Liver (tissue), 9 donors: ENCODE data around the gene DAPK1. TPM values are rescaled to one million over a fixed set of nuclear protein-coding genes. Genes with fewer than 3 reads are reported as not detected.

Experiments used
- DNase-seq: peaks from one replicate; pipeline ENCODE4 v3.0.0-alpha.2; 2017; ENCODE audit warnings: low spot score
- H3K27ac ChIP-seq, 2 donors: one replicate each; pipeline ENCODE4 v1.7.0; 2013; ENCODE audit warnings: inconsistent platforms in 2 of 2, low read length in 2 of 2, control low read depth in 1 of 2, low read depth in 1 of 2, mild to moderate bottlenecking in 1 of 2
- H3K27me3 ChIP-seq, 4 donors: one replicate each; pipeline versions ENCODE4 v1.6.1 to v1.7.0; 2013; ENCODE audit warnings: low read length in 3 of 4, inconsistent platforms in 1 of 4, mild to moderate bottlenecking in 1 of 4, moderate library complexity in 1 of 4; ENCODE audit not compliant: control insufficient read depth in 4 of 4, insufficient read depth in 4 of 4
- H3K36me3 ChIP-seq, 4 donors: one replicate each; pipeline versions ENCODE4 v1.6.1 to v1.7.0; 2013; ENCODE audit warnings: low read length in 3 of 4, mild to moderate bottlenecking in 3 of 4, low read depth in 1 of 4, moderate library complexity in 1 of 4; ENCODE audit not compliant: control insufficient read depth in 4 of 4, insufficient read depth in 3 of 4
- H3K4me1 ChIP-seq, 4 donors: one replicate each; pipeline versions ENCODE4 v1.6.1 to v1.7.0; 2013; ENCODE audit warnings: low read length in 3 of 4, mild to moderate bottlenecking in 3 of 4, moderate library complexity in 1 of 4; ENCODE audit not compliant: control insufficient read depth in 4 of 4, insufficient read depth in 4 of 4
- H3K4me3 ChIP-seq, 3 donors: one replicate each; pipeline versions ENCODE4 v1.6.1 to v1.7.0; 2013; ENCODE audit warnings: low read length in 3 of 3, control low read depth in 1 of 3, low read depth in 1 of 3, mild to moderate bottlenecking in 1 of 3
- H3K9ac ChIP-seq, 2 donors: one replicate each; pipeline ENCODE4 v1.7.0; 2013; ENCODE audit warnings: low read length in 2 of 2, mild to moderate bottlenecking in 2 of 2, moderate library complexity in 2 of 2, control low read depth in 1 of 2, low read depth in 1 of 2
- H3K9me3 ChIP-seq, 4 donors: one replicate each; pipeline versions ENCODE4 v1.6.1 to v1.7.0; 2013; ENCODE audit warnings: low read length in 3 of 4; ENCODE audit not compliant: control insufficient read depth in 4 of 4
- ATF3 ChIP-seq: IDR thresholded peaks from 2 replicates; pipeline ENCODE4 v1.6.1; 2016; ENCODE audit warnings: antibody characterized with exemption
- FOXA1 ChIP-seq: IDR thresholded peaks from 2 replicates; pipeline ENCODE4 v1.6.1; 2016; ENCODE audit warnings: antibody characterized with exemption
- FOXA2 ChIP-seq: IDR thresholded peaks from 2 replicates; pipeline ENCODE4 v1.6.1; 2016; ENCODE audit warnings: antibody characterized with exemption
- GABPA ChIP-seq, 2 donors: IDR thresholded peaks in 1 of 2; conservative IDR thresholded peaks in 1 of 2; 2 replicates each; pipeline ENCODE4 v1.6.1; 2016; ENCODE audit warnings: antibody characterized with exemption in 2 of 2, mild to moderate bottlenecking in 1 of 2, moderate library complexity in 1 of 2
- HNF4A ChIP-seq, 2 donors: conservative IDR thresholded peaks; 2 replicates each; pipeline ENCODE4 v1.6.1; 2016; ENCODE audit warnings: antibody characterized with exemption in 2 of 2, mild to moderate bottlenecking in 2 of 2
- HNF4G ChIP-seq: IDR thresholded peaks from 2 replicates; pipeline ENCODE4 v1.6.1; 2016; ENCODE audit warnings: antibody characterized with exemption
- JUND ChIP-seq, 2 donors: IDR thresholded peaks; 2 replicates each; pipeline ENCODE4 v1.6.1; 2016; ENCODE audit warnings: antibody characterized with exemption in 2 of 2
- RAD21 ChIP-seq, 2 donors: IDR thresholded peaks; 2 replicates each; pipeline ENCODE4 v1.6.1; 2016; ENCODE audit warnings: antibody characterized with exemption in 2 of 2, mild to moderate bottlenecking in 2 of 2
- REST ChIP-seq: IDR thresholded peaks from 2 replicates; pipeline ENCODE4 v1.6.1; 2016; ENCODE audit warnings: antibody characterized with exemption, mild to moderate bottlenecking
- RXRA ChIP-seq, 2 donors: IDR thresholded peaks; 2 replicates each; pipeline ENCODE4 v1.6.1; 2017 to 2018; ENCODE audit warnings: antibody characterized with exemption in 2 of 2, mild to moderate bottlenecking in 1 of 2
- TAF1 ChIP-seq: conservative IDR thresholded peaks from 2 replicates; pipeline ENCODE4 v1.6.1; 2016; ENCODE audit warnings: antibody characterized with exemption, mild to moderate bottlenecking
- YY1 ChIP-seq: IDR thresholded peaks from 2 replicates; pipeline ENCODE4 v1.6.1; 2016; ENCODE audit warnings: antibody characterized with exemption, mild to moderate bottlenecking
- WGBS: extraction: QIAGEN DNeasy Blood & Tissue Kit; methylation state at CpG from one replicate; pipeline ENCODE4 v1.1.7; 2013; 5-methylcytosine and 5-hydroxymethylcytosine counted together
- polyA plus RNA-seq, 2 donors: library from polyadenylated mRNA; stranded (reverse) in 1 of 2; unstranded in 1 of 2; fragments of 200-250 nt in 1 of 2; fragments of >200 nt in 1 of 2; fragmentation: Nextera tagmentation in 1 of 2; extraction: Ambion mirVana in 1 of 2; gene quantifications; one replicate each; pipeline versions ENCODE4 v1.2.1 to v1.2.3, GENCODE V29; 2013 to 2015
- total RNA-seq, 2 donors: library from RNA; depleted of rRNA; stranded (reverse); fragments of >200 nt; gene quantifications; one replicate each; pipeline ENCODE4 v1.2.3, GENCODE V29; 2014
- TF ChIP-seq, protein P1 (sequence below): fragments of 150-350 bp; IDR thresholded peaks from 2 replicates; pipeline ENCODE4 v1.5.1; 2017; ENCODE audit warnings: improper control_type of control experiment, low read depth, low read length; ENCODE audit not compliant: missing input control
- TF ChIP-seq, protein P2 (sequence below): IDR thresholded peaks from 2 replicates; pipeline ENCODE4 v1.6.1; 2016; ENCODE audit warnings: antibody characterized with exemption
- donor health status: healthy.
- donor health status: healthy.
- donor health status: healthy.
- donor health status: healthy.
- donor health status: healthy.

DAPK1 gene
- total and polyA plus RNA-seq, 4 donors: 14.0 to 40.8 (median 21.8) TPM

- no peak overlapping the region for H3K27ac ChIP-seq
- no peak overlapping the region for H3K4me3 ChIP-seq
- WGBS: 81% methylated on average over 1 of the region's 1 CpG
- no peak for DNase-seq
- H3K4me1 ChIP-seq: peaks cover 0 to 7% (median under 1%) of the 10 kb centered on the region in 4 donors
- no peak for TF ChIP-seq HNF4G
- no peak for TF ChIP-seq FOXA1
- TF ChIP-seq, protein P1, sequence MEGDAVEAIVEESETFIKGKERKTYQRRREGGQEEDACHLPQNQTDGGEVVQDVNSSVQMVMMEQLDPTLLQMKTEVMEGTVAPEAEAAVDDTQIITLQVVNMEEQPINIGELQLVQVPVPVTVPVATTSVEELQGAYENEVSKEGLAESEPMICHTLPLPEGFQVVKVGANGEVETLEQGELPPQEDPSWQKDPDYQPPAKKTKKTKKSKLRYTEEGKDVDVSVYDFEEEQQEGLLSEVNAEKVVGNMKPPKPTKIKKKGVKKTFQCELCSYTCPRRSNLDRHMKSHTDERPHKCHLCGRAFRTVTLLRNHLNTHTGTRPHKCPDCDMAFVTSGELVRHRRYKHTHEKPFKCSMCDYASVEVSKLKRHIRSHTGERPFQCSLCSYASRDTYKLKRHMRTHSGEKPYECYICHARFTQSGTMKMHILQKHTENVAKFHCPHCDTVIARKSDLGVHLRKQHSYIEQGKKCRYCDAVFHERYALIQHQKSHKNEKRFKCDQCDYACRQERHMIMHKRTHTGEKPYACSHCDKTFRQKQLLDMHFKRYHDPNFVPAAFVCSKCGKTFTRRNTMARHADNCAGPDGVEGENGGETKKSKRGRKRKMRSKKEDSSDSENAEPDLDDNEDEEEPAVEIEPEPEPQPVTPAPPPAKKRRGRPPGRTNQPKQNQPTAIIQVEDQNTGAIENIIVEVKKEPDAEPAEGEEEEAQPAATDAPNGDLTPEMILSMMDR: no peak
- TF ChIP-seq, protein P2, sequence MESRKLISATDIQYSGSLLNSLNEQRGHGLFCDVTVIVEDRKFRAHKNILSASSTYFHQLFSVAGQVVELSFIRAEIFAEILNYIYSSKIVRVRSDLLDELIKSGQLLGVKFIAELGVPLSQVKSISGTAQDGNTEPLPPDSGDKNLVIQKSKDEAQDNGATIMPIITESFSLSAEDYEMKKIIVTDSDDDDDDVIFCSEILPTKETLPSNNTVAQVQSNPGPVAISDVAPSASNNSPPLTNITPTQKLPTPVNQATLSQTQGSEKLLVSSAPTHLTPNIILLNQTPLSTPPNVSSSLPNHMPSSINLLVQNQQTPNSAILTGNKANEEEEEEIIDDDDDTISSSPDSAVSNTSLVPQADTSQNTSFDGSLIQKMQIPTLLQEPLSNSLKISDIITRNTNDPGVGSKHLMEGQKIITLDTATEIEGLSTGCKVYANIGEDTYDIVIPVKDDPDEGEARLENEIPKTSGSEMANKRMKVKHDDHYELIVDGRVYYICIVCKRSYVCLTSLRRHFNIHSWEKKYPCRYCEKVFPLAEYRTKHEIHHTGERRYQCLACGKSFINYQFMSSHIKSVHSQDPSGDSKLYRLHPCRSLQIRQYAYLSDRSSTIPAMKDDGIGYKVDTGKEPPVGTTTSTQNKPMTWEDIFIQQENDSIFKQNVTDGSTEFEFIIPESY: no peak
- TF ChIP-seq RAD21 (IDR thresholded peaks at IDR 0.05): no peak
- no peak for TF ChIP-seq YY1
- TF ChIP-seq FOXA2: no peak
- TF ChIP-seq RXRA (IDR thresholded peaks at IDR 0.05): no peak
- TF ChIP-seq HNF4A (conservative IDR thresholded peaks at IDR 0.05): no peak
- H3K9ac ChIP-seq: no peak overlapping the region
- H3K36me3 ChIP-seq: peaks cover 4 to 52% (median 35%) of the 10 kb centered on the region in 4 donors
- H3K9me3 ChIP-seq: no peaks in the 10 kb centered on the region
- no peaks in the 10 kb centered on the region for H3K27me3 ChIP-seq
Measured at GRCh38 chr9:87661241-87661640, 163.6 kb downstream of the DAPK1 start.

DNA sequence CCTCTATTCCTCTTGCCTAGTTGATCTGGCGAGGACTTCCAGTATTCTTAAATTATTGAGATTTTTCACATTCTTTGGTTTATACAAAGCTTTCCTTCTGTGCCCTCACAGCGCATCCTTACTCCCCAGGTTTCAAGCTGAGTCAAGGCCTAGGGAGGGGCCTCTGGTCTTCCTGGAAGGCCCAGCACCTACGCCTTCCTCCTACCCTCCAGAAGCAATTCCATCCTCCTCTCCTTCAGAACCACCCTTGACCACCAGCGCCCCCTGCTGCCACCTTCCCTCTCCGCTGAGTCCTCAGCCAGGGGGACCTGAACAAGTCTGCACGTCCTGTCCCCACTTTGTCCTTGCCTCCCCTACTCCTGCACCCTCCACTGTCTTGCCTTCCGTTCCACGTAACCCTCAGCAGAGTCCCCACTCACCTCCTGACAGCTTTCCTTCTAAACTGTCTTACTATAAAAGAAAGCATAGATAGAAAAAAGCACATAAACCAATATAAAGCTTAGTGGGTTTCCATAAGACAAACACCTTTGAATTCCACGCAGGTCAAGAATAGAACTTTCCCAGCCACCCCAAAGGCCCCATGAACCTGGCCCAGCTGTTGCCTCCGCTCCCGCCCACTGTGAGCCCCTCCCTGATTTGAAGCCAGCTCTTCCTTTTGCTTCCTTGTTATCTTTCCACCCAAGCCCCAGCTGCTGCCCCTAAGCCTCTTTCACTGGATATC lies 165.3 kb downstream of the DAPK1 start:
- peak; percentile 93 to 98 for TF ChIP-seq RAD21 (IDR thresholded peaks at IDR 0.05)
- no peak for TF ChIP-seq ATF3
- TF ChIP-seq REST: no peak
- no peak for TF ChIP-seq GABPA (IDR thresholded peaks at IDR 0.05 in 1 of 2, conservative IDR thresholded peaks at IDR 0.05 in 1 of 2)
- no peak for TF ChIP-seq JUND (IDR thresholded peaks at IDR 0.05)
- TF ChIP-seq TAF1: no peak
- no peak for TF ChIP-seq HNF4A (conservative IDR thresholded peaks at IDR 0.05)
- TF ChIP-seq, protein P1: peak; percentile 76
- peaks cover 3 to 56% (median 37%) of the 10 kb centered on the region in 4 donors for H3K36me3 ChIP-seq
- 75% methylated on average over 11 of the region's 11 CpGs for WGBS

More for the DNA sequence above, 165.3 kb downstream of the DAPK1 start:
- Histone ChIP-seq H3K4me3 (no peak overlapping the region), H3K27ac (no peak overlapping the region), H3K9me3 (peaks cover 0 to 4% (median 2%) of the 10 kb centered on the region in 4 donors), H3K9ac (no peak overlapping the region), H3K27me3 (no peaks in the 10 kb centered on the region), H3K4me1 (peaks cover 0 to 2% (median 0%) of the 10 kb centered on the region in 4 donors)
- DNase-seq: peak; percentile 88
